HK-2 (cell line): ENCODE measurements around the gene AACS.
"Not testable (repeated sequence)": the region's sequence is repeated elsewhere in the genome, so short reads cannot be mapped to it uniquely, and the experiment has no call there.

Experiments used
- DNase-seq: peaks from one replicate; pipeline ENCODE4 v3.0.0-alpha.2; 2018; ENCODE audit not compliant: unreplicated experiment

AACS gene

GRCh38 chr12:125091401-125091800 lies 26.2 kb downstream of the AACS start:
- DNase-seq = no peak

GRCh38 chr12:125092108-125092871 lies 27.1 kb downstream of the AACS start:
- no peak for DNase-seq

- DNase-seq = peak; percentile 60
These were observed 27.8 kb downstream of the AACS start for GRCh38 chr12:125092872-125093680.

- DNase-seq = no peak
These were observed 28.6 kb downstream of the AACS start for GRCh38 chr12:125093681-125094330.

- DNase-seq = no peak
These were observed 31.7 kb downstream of the AACS start for GRCh38 chr12:125096894-125097293.

- no peak for DNase-seq
These were observed 32.2 kb downstream of the AACS start for GRCh38 chr12:125097427-125097826.

- DNase-seq = no peak
These were observed 33.6 kb downstream of the AACS start for GRCh38 chr12:125098676-125099408.

- no peak for DNase-seq
These were observed 34.2 kb downstream of the AACS start for GRCh38 chr12:125099409-125099782.

GRCh38 chr12:125100551-125101434 lies 35.6 kb downstream of the AACS start:
- no peak for DNase-seq

- no peak for DNase-seq
These were observed 39.7 kb downstream of the AACS start for GRCh38 chr12:125104982-125105381.

- no peak for DNase-seq
These were observed 40.4 kb downstream of the AACS start for GRCh38 chr12:125105600-125105999.

GRCh38 chr12:125110641-125111360 lies 45.6 kb downstream of the AACS start:
- no peak for DNase-seq

GRCh38 chr12:125111403-125111802 lies 46.2 kb downstream of the AACS start:
- no peak for DNase-seq

- DNase-seq = not testable (repeated sequence)
These were observed 47.4 kb downstream of the AACS start for GRCh38 chr12:125112614-125113013.

- DNase-seq = no peak
These were observed 48.0 kb downstream of the AACS start for GRCh38 chr12:125113263-125113662.

- no peak for DNase-seq
These were observed 48.6 kb downstream of the AACS start for GRCh38 chr12:125113789-125114188.

- no peak for DNase-seq
These were observed 49.3 kb downstream of the AACS start for GRCh38 chr12:125114365-125115141.

- no peak for DNase-seq
These were observed 55.3 kb downstream of the AACS start for GRCh38 chr12:125120566-125120965.

- no peak for DNase-seq
These were observed 55.9 kb downstream of the AACS start for GRCh38 chr12:125121106-125121505.
